Tibial nerve (tissue), 4 donors: ENCODE results near the gene LRTM2. TPM values are rescaled to one million over a fixed set of nuclear protein-coding genes. Genes with fewer than 3 reads are reported as not detected.

ENCODE experiments used
- DNase-seq, 2 donors: peaks; one replicate each; pipeline ENCODE4 v3.0.0-alpha.2; 2019; ENCODE audit warnings: low spot score in 2 of 2
- H3K27ac ChIP-seq, 4 donors: fragments of 200-600 bp; sonication (generic) in 3 of 4; one replicate each; pipeline ENCODE4 v1.5.1; 2017 to 2019; ENCODE audit warnings: mild to moderate bottlenecking in 1 of 4
- H3K27me3 ChIP-seq, 2 donors: fragments of 200-600 bp; sonication (generic) in 1 of 2; one replicate each; pipeline versions ENCODE4 v1.5.1 to v1.6.0; 2017 to 2019
- H3K36me3 ChIP-seq, 3 donors: fragments of 200-600 bp; sonication (generic); one replicate each; pipeline ENCODE4 v1.5.1; 2018 to 2019
- H3K4me1 ChIP-seq, 4 donors: fragments of 200-600 bp; sonication (generic) in 3 of 4; one replicate each; pipeline ENCODE4 v1.5.1; 2017 to 2019
- H3K4me3 ChIP-seq, 4 donors: fragments of 200-600 bp; sonication (generic) in 3 of 4; one replicate each; pipeline ENCODE4 v1.5.1; 2017 to 2019; ENCODE audit warnings: mild to moderate bottlenecking in 1 of 4, moderate library complexity in 1 of 4
- H3K9me3 ChIP-seq, 4 donors: fragments of 200-600 bp; sonication (generic) in 3 of 4; one replicate each; pipeline ENCODE4 v1.5.1; 2017 to 2019
- CTCF ChIP-seq, 5 experiments: fragments of 200-600 bp in 3 of 5; fragments of 450-650 bp in 2 of 5; sonication (generic) in 3 of 5; IDR thresholded peaks; one replicate each; pipeline ENCODE4 v1.5.1; 2016 to 2019; ENCODE audit warnings: antibody characterized with exemption in 5 of 5, mild to moderate bottlenecking in 3 of 5, moderate library complexity in 2 of 5
- EP300 ChIP-seq, 2 donors: sonication (generic); formaldehyde crosslinking; IDR thresholded peaks; one replicate each; pipeline ENCODE4 v1.6.1; 2017; ENCODE audit warnings: antibody characterized with exemption in 2 of 2, mild to moderate bottlenecking in 1 of 2
- POLR2A ChIP-seq, 2 donors: fragments of 450-650 bp; IDR thresholded peaks; one replicate each; pipeline ENCODE4 v1.6.1; 2017; ENCODE audit warnings: antibody characterized with exemption in 2 of 2, mild to moderate bottlenecking in 2 of 2, moderate library complexity in 2 of 2
- WGBS, 2 donors: methylation state at CpG; one replicate each; pipeline ENCODE4 v1.1.5; 2018; 5-methylcytosine and 5-hydroxymethylcytosine counted together
- total RNA-seq, 4 donors: library from RNA; depleted of rRNA; stranded (reverse); fragments of >200 nt; gene quantifications; one replicate each; pipeline ENCODE4 v1.1.0, GENCODE V29; 2016

LRTM2 gene
- total RNA-seq, 4 donors from 2014 or later: not detected

- Histone ChIP-seq H3K27me3 (no peaks in the 10 kb centered on the region), H3K4me1 (no peaks in the 10 kb centered on the region), H3K4me3 (no peak overlapping the region), H3K27ac (no peak overlapping the region), H3K36me3 (no peaks in the 10 kb centered on the region), H3K9me3 (peaks cover 0 to 13% (median 0%) of the 10 kb centered on the region in 4 donors)
- TF ChIP-seq EP300 (IDR thresholded peaks at IDR 0.05) (no peak), POLR2A (IDR thresholded peaks at IDR 0.05) (no peak), CTCF (IDR thresholded peaks at IDR 0.05) (no peak)
- no peak for DNase-seq
Measured at GRCh38 chr12:1862973-1863372, 42.6 kb downstream of the LRTM2 start.

GRCh38 chr12:1863823-1864222, 43.5 kb downstream of the LRTM2 start:
- DNase-seq: no peak
- H3K36me3 ChIP-seq: no peaks in the 10 kb centered on the region
- no peak overlapping the region for H3K4me3 ChIP-seq
- no peak overlapping the region for H3K27ac ChIP-seq
- TF ChIP-seq CTCF (IDR thresholded peaks at IDR 0.05): no peak
- no peaks in the 10 kb centered on the region for H3K27me3 ChIP-seq
- peaks cover 0 to 20% (median 0%) of the 10 kb centered on the region in 4 donors for H3K9me3 ChIP-seq
- WGBS, 2 donors: 89 to 91% methylated on average over 16 of the region's 16 CpGs
- H3K4me1 ChIP-seq: no peaks in the 10 kb centered on the region

- Histone ChIP-seq H3K36me3 (no peaks in the 10 kb centered on the region), H3K4me1 (no peaks in the 10 kb centered on the region), H3K27ac (no peak overlapping the region), H3K4me3 (no peak overlapping the region), H3K9me3 (peaks cover 0 to 26% (median 0%) of the 10 kb centered on the region in 4 donors), H3K27me3 (no peaks in the 10 kb centered on the region)
- 60 to 71% methylated on average over 20 to 27 of the region's 27 CpGs for WGBS, 2 donors
- no peak for DNase-seq
- TF ChIP-seq EP300 (IDR thresholded peaks at IDR 0.05) (no peak), CTCF (IDR thresholded peaks at IDR 0.05) (no peak), POLR2A (IDR thresholded peaks at IDR 0.05) (no peak)
Measured at GRCh38 chr12:1864456-1864855, 44.1 kb downstream of the LRTM2 start.

GRCh38 chr12:1864867-1865266, 44.5 kb downstream of the LRTM2 start:
- Histone ChIP-seq H3K36me3 (no peaks in the 10 kb centered on the region), H3K9me3 (peaks cover 0 to 29% (median 0%) of the 10 kb centered on the region in 4 donors), H3K4me1 (no peaks in the 10 kb centered on the region), H3K27ac (no peak overlapping the region), H3K27me3 (no peaks in the 10 kb centered on the region), H3K4me3 (no peak overlapping the region)
- TF ChIP-seq EP300 (IDR thresholded peaks at IDR 0.05) (no peak), POLR2A (IDR thresholded peaks at IDR 0.05) (no peak), CTCF (IDR thresholded peaks at IDR 0.05) (no peak)
- WGBS, 2 donors: 58 to 61% methylated on average over 21 to 28 of the region's 37 CpGs
- DNase-seq: no peak

DNA sequence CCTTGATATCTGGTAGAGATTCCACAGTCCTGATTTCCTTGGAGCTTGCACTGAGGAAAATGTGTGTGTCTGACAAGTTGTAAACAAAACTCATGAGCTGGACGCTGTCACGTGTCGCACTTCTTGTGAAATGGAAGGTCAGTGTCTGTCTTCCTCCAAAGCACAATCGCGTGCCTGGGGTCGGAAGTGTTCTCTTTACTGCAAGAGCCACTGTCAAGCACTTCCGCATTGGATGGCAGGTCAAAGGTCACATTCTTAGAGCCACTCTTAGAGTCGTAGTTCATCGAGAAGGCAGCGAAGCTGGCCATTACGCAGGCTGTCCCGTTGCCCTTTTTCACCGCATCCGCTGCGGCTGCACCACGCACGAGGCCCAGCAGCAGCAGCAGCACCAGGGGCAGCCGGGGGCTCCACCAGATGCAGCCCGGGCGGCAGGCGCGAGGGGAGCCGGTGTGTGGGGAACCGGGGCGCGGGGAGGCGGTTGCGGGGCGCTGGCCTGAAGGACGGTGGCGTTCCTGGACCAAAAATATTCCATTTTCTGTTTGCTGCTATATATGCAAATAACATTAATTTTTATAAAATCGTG, 45.0 kb downstream of the LRTM2 start:
- Histone ChIP-seq H3K36me3 (no peaks in the 10 kb centered on the region), H3K9me3 (peaks cover 0 to 34% (median 0%) of the 10 kb centered on the region in 4 donors), H3K27ac (no peak overlapping the region), H3K4me3 (no peak overlapping the region), H3K27me3 (no peaks in the 10 kb centered on the region), H3K4me1 (no peaks in the 10 kb centered on the region)
- no peak for DNase-seq
- TF ChIP-seq POLR2A (IDR thresholded peaks at IDR 0.05): no peak
- TF ChIP-seq EP300 (IDR thresholded peaks at IDR 0.05): no peak
- TF ChIP-seq CTCF (IDR thresholded peaks at IDR 0.05): no peak
- 75 to 79% methylated on average over 31 to 32 of the region's 32 CpGs for WGBS, 2 donors
